ENCODE measurements around the gene PCSK4. TPM values are rescaled to one million over a fixed set of nuclear protein-coding genes. Genes with fewer than 3 reads are reported as not detected.

PCSK4 gene
- total and polyA plus RNA-seq, 9 donors = 0.76 to 3.1 (median 0.84) TPM

Other genes with a start within 250 kb of the PCSK4 start
- gene ATP5F1D, start 248.6 kb downstream of the PCSK4 start, total RNA-seq = 99.2 TPM
- 100 to 1,000 TPM; 134 to 211 (median 166) TPM for gene ATP5F1D, start 248.6 kb downstream of the PCSK4 start, polyA plus RNA-seq (ENCODE audit: insufficient read depth in 1 of 8, insufficient read length in 8 of 8, low replicate concordance in 1 of 8)
- gene MIDN, start 241.8 kb downstream of the PCSK4 start, total RNA-seq = 9.2 TPM
- gene MIDN, start 241.8 kb downstream of the PCSK4 start, polyA plus RNA-seq (ENCODE audit: insufficient read depth in 1 of 8, insufficient read length in 8 of 8, low replicate concordance in 1 of 8) = 10 to 100 TPM; 27.8 to 54.7 (median 41.0) TPM
- 402 TPM for gene CIRBP, start 221.0 kb downstream of the PCSK4 start, total RNA-seq
- gene CIRBP, start 221.0 kb downstream of the PCSK4 start, polyA plus RNA-seq (ENCODE audit: insufficient read depth in 1 of 8, insufficient read length in 8 of 8, low replicate concordance in 1 of 8) = 100 to 1,000 TPM; 505 to 613 (median 556) TPM
- gene FAM174C, start 214.8 kb downstream of the PCSK4 start, total RNA-seq = 14.0 TPM
- 10 to 100 TPM; 11.6 to 17.8 (median 15.1) TPM for gene FAM174C, start 214.8 kb downstream of the PCSK4 start, polyA plus RNA-seq (ENCODE audit: insufficient read depth in 1 of 8, insufficient read length in 8 of 8, low replicate concordance in 1 of 8)
- 1.1 TPM for gene EFNA2, start 204.5 kb downstream of the PCSK4 start, total RNA-seq
- 1 to 10 TPM in 7 of 8 donors, under 1 TPM in 1; 0.42 to 4.5 (median 2.5) TPM for gene EFNA2, start 204.5 kb downstream of the PCSK4 start, polyA plus RNA-seq (ENCODE audit: insufficient read depth in 1 of 8, insufficient read length in 8 of 8, low replicate concordance in 1 of 8)
- gene NDUFS7, start 106.4 kb downstream of the PCSK4 start, total RNA-seq = 73.5 TPM
- gene NDUFS7, start 106.4 kb downstream of the PCSK4 start, polyA plus RNA-seq (ENCODE audit: insufficient read depth in 1 of 8, insufficient read length in 8 of 8, low replicate concordance in 1 of 8) = 100 to 1,000 TPM in 1 of 8 donors, 10 to 100 TPM in 7; 67.7 to 106 (median 89.7) TPM
- gene GAMT, start 88.8 kb downstream of the PCSK4 start, total RNA-seq = 115 TPM
- 100 to 1,000 TPM; 149 to 232 (median 209) TPM for gene GAMT, start 88.8 kb downstream of the PCSK4 start, polyA plus RNA-seq (ENCODE audit: insufficient read depth in 1 of 8, insufficient read length in 8 of 8, low replicate concordance in 1 of 8)
- 41.0 TPM for gene DAZAP1, start 82.8 kb downstream of the PCSK4 start, total RNA-seq
- 10 to 100 TPM; 61.0 to 80.2 (median 69.6) TPM for gene DAZAP1, start 82.8 kb downstream of the PCSK4 start, polyA plus RNA-seq (ENCODE audit: insufficient read depth in 1 of 8, insufficient read length in 8 of 8, low replicate concordance in 1 of 8)
- gene RPS15, start 52.0 kb downstream of the PCSK4 start, total RNA-seq = 973 TPM
- 1,000 to 10,000 TPM; 1,073 to 1,562 (median 1,234) TPM for gene RPS15, start 52.0 kb downstream of the PCSK4 start, polyA plus RNA-seq (ENCODE audit: insufficient read depth in 1 of 8, insufficient read length in 8 of 8, low replicate concordance in 1 of 8)
- gene APC2, start 40.2 kb downstream of the PCSK4 start, total RNA-seq = 0.40 TPM
- gene APC2, start 40.2 kb downstream of the PCSK4 start, polyA plus RNA-seq (ENCODE audit: insufficient read depth in 1 of 8, insufficient read length in 8 of 8, low replicate concordance in 1 of 8) = 1 to 10 TPM in 6 of 8 donors, under 1 TPM in 2; 0.87 to 1.3 (median 1.1) TPM
- gene C19orf25, start 11.1 kb downstream of the PCSK4 start, total RNA-seq = 21.2 TPM
- gene C19orf25, start 11.1 kb downstream of the PCSK4 start, polyA plus RNA-seq (ENCODE audit: insufficient read depth in 1 of 8, insufficient read length in 8 of 8, low replicate concordance in 1 of 8) = 10 to 100 TPM; 17.5 to 23.9 (median 20.5) TPM
- gene REEP6, start 831 bp upstream of the PCSK4 start, total RNA-seq = 0.58 TPM
- 10 to 100 TPM in 1 of 8 donors, 1 to 10 TPM in 7; 1.5 to 11.9 (median 2.0) TPM for gene REEP6, start 831 bp upstream of the PCSK4 start, polyA plus RNA-seq (ENCODE audit: insufficient read depth in 1 of 8, insufficient read length in 8 of 8, low replicate concordance in 1 of 8)
- 4.8 TPM for gene ADAMTSL5, start 22.7 kb upstream of the PCSK4 start, total RNA-seq
- 10 to 100 TPM in 5 of 8 donors, 1 to 10 TPM in 3; 7.2 to 17.4 (median 11.7) TPM for gene ADAMTSL5, start 22.7 kb upstream of the PCSK4 start, polyA plus RNA-seq (ENCODE audit: insufficient read depth in 1 of 8, insufficient read length in 8 of 8, low replicate concordance in 1 of 8)
- gene PLK5, start 33.7 kb upstream of the PCSK4 start, total RNA-seq = 0.13 TPM
- 1 to 10 TPM in 1 of 8 donors, under 1 TPM in 7; 0.08 to 1.9 (median 0.31) TPM for gene PLK5, start 33.7 kb upstream of the PCSK4 start, polyA plus RNA-seq (ENCODE audit: insufficient read depth in 1 of 8, insufficient read length in 8 of 8, low replicate concordance in 1 of 8)
- 30.1 TPM for gene MEX3D, start 78.0 kb upstream of the PCSK4 start, total RNA-seq
- gene MEX3D, start 78.0 kb upstream of the PCSK4 start, polyA plus RNA-seq (ENCODE audit: insufficient read depth in 1 of 8, insufficient read length in 8 of 8, low replicate concordance in 1 of 8) = 10 to 100 TPM; 23.8 to 40.3 (median 31.9) TPM
- gene MBD3, start 102.5 kb upstream of the PCSK4 start, total RNA-seq = 58.6 TPM
- gene MBD3, start 102.5 kb upstream of the PCSK4 start, polyA plus RNA-seq (ENCODE audit: insufficient read depth in 1 of 8, insufficient read length in 8 of 8, low replicate concordance in 1 of 8) = 10 to 100 TPM; 57.2 to 73.5 (median 70.5) TPM
- 211 TPM for gene UQCR11, start 115.1 kb upstream of the PCSK4 start, total RNA-seq
- gene UQCR11, start 115.1 kb upstream of the PCSK4 start, polyA plus RNA-seq (ENCODE audit: insufficient read depth in 1 of 8, insufficient read length in 8 of 8, low replicate concordance in 1 of 8) = 100 to 1,000 TPM in 7 of 8 donors, 10 to 100 TPM in 1; 95.4 to 159 (median 126) TPM
- 73.5 TPM for gene TCF3, start 162.3 kb upstream of the PCSK4 start, total RNA-seq
- 100 to 1,000 TPM; 111 to 153 (median 127) TPM for gene TCF3, start 162.3 kb upstream of the PCSK4 start, polyA plus RNA-seq (ENCODE audit: insufficient read depth in 1 of 8, insufficient read length in 8 of 8, low replicate concordance in 1 of 8)